Mesodermal cell (in vitro differentiated cells): ENCODE measurements around the gene JMY.

Experiments used
- H3K27ac ChIP-seq: 2 replicates; pipeline ENCODE4 v1.7.0; 2013; ENCODE audit warnings: mild to moderate bottlenecking, low read depth, low read length, moderate library complexity; ENCODE audit not compliant: severe bottlenecking
- H3K36me3 ChIP-seq: 2 replicates; pipeline ENCODE4 v1.7.1; 2013; ENCODE audit warnings: mild to moderate bottlenecking, low read length, moderate library complexity; ENCODE audit not compliant: control insufficient read depth, insufficient read depth
- H3K4me1 ChIP-seq: one replicate; pipeline ENCODE4 v1.7.1; 2013; ENCODE audit warnings: mild to moderate bottlenecking, low read length; ENCODE audit not compliant: insufficient read depth, control insufficient read depth, poor library complexity, severe bottlenecking
- H3K4me3 ChIP-seq: 2 replicates; pipeline ENCODE4 v1.7.0; 2013; ENCODE audit warnings: low read length, control low read depth, mild to moderate bottlenecking; ENCODE audit not compliant: insufficient read depth, poor library complexity, severe bottlenecking; ENCODE audit errors: extremely low read depth
- H3K9me3 ChIP-seq: 2 replicates; pipeline ENCODE4 v1.7.1; 2013; ENCODE audit warnings: mild to moderate bottlenecking, low read length, moderate library complexity; ENCODE audit not compliant: control insufficient read depth
- WGBS, 2 experiments: methylation state at CpG; one replicate each; pipeline ENCODE4 v1.1.5; 2013; ENCODE audit warnings: missing lambda C conversion rate in 2 of 2; ENCODE audit not compliant: insufficient coverage in 2 of 2; 5-methylcytosine and 5-hydroxymethylcytosine counted together

The JMY gene

DNA sequence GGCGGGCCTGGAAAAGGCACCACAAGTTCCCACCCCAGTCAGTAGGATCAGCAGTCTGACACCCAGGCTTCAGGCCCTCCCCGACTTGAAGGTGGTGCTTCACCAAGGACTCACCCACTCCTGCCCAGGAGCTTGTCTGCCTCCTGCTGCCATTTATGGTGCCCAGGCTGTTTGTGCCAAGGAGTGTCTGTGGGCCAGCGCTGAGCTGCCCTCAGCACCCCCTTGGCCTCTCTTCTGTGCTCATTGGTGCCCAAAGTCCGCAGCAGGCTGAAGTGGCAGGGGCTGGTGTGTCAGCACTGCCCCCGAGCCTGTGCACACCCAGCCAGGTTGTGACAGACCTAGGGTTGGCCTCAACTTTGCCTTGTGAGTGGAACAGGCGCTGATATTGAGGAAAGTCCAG lies 23.5 kb downstream of the JMY start:
- H3K27ac ChIP-seq: no peak overlapping the region
- no peak overlapping the region for H3K4me3 ChIP-seq
- no peaks in the 10 kb centered on the region for H3K4me1 ChIP-seq
- H3K36me3 ChIP-seq: no peaks in the 10 kb centered on the region
- H3K9me3 ChIP-seq: no peaks in the 10 kb centered on the region
- WGBS, 2 experiments: 88 to 95% methylated on average over 5 to 6 of the region's 6 CpGs

DNA sequence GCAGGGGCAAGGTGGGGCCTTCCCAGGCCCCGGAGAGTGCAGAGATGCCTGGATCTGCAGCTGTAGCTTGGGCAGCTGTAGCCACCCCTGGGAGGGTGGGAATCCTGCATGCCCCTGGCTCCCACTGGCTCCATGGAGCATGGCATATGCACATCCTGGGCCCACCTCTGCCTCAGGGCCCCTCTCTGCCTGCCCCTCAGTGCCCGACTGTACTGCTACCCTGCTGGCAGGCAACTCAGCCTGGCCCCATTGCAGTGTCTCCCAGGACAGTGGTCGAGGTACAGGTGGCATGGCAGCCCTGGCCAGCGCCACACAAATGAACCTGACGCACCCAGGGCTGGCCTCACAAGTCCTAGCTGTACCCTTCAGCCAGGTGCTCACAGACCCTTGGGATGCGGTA lies 23.9 kb downstream of the JMY start:
- H3K4me3 ChIP-seq: no peak overlapping the region
- H3K36me3 ChIP-seq: no peaks in the 10 kb centered on the region
- H3K4me1 ChIP-seq: no peaks in the 10 kb centered on the region
- no peak overlapping the region for H3K27ac ChIP-seq
- 93 to 95% methylated on average over 5 of the region's 6 CpGs for WGBS, 2 experiments
- no peaks in the 10 kb centered on the region for H3K9me3 ChIP-seq

DNA sequence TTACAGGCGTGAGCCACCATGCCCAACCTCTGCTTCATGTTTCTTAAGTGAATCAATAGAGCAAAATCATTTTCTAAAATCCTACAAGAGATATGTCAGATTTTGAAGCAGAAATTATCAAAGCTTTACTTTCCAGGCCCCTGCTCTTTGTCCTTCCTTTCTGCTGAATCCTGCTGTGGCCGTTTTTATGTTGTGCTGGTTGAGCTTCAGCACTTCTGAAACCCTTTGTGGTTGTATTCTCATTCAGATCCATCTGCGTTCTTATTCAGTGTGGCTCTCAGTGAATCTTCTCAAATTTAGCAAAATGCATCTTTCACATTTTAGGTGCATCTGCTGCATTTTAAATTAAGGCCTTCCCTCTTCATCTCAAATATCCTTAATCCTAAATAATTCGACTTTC lies 26.0 kb downstream of the JMY start:
- H3K9me3 ChIP-seq: no peaks in the 10 kb centered on the region
- 55 to 67% methylated on average over 3 of the region's 4 CpGs for WGBS, 2 experiments
- H3K4me3 ChIP-seq: no peak overlapping the region
- no peaks in the 10 kb centered on the region for H3K4me1 ChIP-seq
- H3K27ac ChIP-seq: no peak overlapping the region
- H3K36me3 ChIP-seq: no peaks in the 10 kb centered on the region

DNA sequence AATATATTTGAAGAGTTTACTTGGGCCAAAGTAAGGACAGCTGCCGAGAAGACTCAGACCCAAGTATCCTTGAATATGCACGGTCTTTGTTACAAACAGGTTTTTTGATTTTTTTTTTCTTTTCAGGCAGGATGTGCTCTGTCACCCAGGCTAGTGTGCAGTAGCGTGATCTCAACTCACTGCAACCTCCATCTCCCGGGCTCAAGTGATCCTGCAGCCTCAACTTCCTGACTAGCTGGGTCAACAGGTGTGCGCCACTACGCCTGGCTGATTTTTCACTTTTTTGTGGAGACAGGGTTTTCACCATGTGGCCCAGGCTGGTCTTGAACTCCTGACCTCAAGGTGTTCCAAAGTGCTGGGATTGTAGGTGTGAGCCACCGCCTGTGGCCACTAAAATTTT lies 27.4 kb downstream of the JMY start:
- Histone ChIP-seq H3K9me3 (no peaks in the 10 kb centered on the region), H3K4me3 (no peak overlapping the region), H3K27ac (no peak overlapping the region), H3K36me3 (no peaks in the 10 kb centered on the region), H3K4me1 (no peaks in the 10 kb centered on the region)
- WGBS, 2 experiments: 85 to 86% methylated on average over 7 of the region's 7 CpGs

DNA sequence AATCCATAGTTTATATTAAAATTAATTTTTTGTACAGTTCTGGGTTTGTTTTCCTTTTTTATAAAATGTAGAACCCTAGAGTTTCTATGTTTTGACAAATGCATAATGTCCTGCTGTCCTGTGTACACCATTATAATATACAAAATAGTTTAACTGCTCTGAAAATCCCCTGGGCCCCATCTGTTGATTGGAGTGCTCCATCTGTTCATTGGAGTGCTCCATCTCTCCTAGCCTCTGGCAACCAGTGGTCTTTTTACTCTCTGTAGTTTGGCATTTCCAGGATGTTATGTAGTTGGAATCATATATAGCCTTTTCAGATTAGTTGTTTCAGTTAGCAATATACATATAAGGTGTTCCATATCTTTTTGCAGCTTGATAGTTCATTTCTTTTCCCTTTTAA lies 31.2 kb downstream of the JMY start:
- H3K4me1 ChIP-seq: no peaks in the 10 kb centered on the region

DNA sequence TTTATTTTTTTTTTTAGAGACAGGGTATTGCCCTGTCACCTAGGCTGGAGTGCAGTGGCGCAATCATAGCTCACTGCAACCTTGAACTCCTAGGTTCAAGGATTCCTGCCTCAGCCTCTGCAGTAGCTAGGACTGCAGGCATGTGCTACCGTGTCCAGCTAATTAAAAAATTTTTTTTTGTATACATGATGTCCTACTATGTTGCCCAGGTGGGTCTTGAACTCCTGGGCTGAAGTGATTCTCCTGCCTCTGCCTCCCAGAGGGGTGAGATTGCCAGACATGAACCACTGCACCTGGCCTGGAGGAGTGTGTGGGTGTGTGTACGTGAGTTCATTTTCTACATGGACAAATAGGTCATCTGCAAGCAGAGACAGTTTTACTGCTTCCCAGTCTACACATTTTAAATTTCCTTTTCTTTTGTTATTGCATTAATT lies 33.8 kb downstream of the JMY start:
- Histone ChIP-seq H3K27ac (no peak overlapping the region), H3K36me3 (no peaks in the 10 kb centered on the region), H3K9me3 (no peaks in the 10 kb centered on the region), H3K4me3 (no peak overlapping the region), H3K4me1 (no peaks in the 10 kb centered on the region)
- WGBS, 2 experiments: 100% methylated on average over 1 of the region's 3 CpGs

More for the DNA sequence above, 31.2 kb downstream of the JMY start:
- H3K27ac ChIP-seq: no peak overlapping the region
- no peaks in the 10 kb centered on the region for H3K36me3 ChIP-seq
- no peak overlapping the region for H3K4me3 ChIP-seq
- no peaks in the 10 kb centered on the region for H3K9me3 ChIP-seq

DNA sequence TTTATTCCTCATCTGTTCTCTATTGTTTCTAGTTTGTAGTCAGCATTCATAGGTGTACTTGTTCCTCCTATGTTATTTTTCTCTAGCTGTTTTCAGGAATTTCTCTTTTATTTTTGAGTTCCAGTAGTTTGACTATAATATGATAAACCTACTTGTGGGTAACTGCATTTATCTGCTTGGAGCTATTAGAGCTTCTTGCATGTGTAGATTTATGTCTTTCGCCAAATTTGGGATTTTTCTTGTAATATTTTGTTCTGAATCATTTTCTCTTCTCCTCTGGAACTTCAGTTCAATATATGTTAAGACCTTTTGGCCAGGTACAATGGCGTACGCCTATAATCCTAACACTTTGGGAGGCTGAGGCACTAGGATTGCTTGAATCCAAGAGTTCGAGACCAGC lies 37.4 kb downstream of the JMY start:
- Histone ChIP-seq H3K4me3 (no peak overlapping the region), H3K4me1 (no peaks in the 10 kb centered on the region), H3K36me3 (no peaks in the 10 kb centered on the region), H3K27ac (no peak overlapping the region), H3K9me3 (no peaks in the 10 kb centered on the region)
- WGBS, 2 experiments: 92 to 98% methylated on average over 3 to 4 of the region's 4 CpGs

DNA sequence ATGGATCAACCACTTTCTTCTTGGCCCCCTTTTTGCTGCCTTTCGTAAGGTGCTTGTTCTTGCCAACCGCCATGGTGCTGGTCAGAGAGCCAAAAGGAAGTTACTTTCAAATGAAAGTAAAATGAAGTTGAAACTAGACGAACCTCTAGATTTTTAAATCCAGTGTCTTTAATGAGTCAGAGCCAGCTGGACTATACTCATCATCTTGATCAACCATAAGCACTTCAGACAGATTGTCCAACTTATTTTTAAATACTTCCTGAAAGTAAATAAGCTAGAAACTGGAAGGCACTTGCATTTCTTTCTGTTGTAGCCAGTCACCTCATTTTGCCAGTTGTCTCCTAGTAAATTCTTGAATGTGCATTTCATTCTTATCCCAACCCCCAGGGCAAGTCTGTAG lies 48.9 kb downstream of the JMY start:
- WGBS, 2 experiments: 100% methylated on average over 2 of the region's 3 CpGs; no CpG with 5 or more reads in 1 of the 2 experiments
- no peaks in the 10 kb centered on the region for H3K4me1 ChIP-seq
- no peak overlapping the region for H3K4me3 ChIP-seq
- H3K36me3 ChIP-seq: no peaks in the 10 kb centered on the region
- no peaks in the 10 kb centered on the region for H3K9me3 ChIP-seq
- no peak overlapping the region for H3K27ac ChIP-seq

DNA sequence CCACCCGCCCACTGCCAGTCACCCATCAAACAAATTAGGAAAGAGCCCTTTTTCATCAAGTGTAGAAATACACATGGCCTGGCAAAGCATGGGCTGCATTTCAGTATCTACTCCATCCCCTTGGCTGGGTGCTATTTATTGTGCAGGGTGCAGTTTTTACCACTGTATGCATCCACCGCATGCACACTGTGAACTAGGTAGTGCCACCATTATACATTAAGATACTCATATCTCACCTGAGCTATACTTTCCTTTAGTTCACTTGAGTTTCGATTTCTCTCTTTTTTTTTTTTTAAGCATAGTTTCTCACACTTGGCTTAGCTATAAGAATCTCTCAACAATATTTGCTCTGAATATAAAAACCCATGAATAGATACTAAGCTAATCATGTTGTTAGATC lies 49.4 kb downstream of the JMY start:
- Histone ChIP-seq H3K4me3 (no peak overlapping the region), H3K27ac (no peak overlapping the region), H3K4me1 (no peaks in the 10 kb centered on the region), H3K9me3 (no peaks in the 10 kb centered on the region), H3K36me3 (no peaks in the 10 kb centered on the region)
- WGBS, 2 experiments: 90 to 92% methylated on average over 2 of the region's 3 CpGs

DNA sequence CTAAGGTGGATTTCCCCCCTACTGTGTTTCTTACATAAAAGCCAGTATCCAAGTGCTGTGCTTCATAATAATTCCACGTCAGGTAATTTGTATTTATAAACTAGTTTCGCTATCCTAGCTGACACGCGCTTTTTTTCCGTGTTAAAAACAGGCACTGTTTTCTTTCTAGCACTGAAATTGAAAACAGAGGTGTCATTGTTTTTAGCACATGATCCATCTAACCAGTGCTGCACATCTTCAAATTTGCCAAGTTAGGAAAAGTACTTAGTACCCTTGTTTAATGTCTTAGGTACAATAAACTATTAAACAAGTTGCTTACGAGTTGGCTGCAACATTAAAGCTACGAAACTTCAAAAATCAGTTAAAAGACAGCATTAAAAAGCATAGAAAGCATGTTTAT lies 49.9 kb downstream of the JMY start:
- Histone ChIP-seq H3K4me3 (no peak overlapping the region), H3K36me3 (no peaks in the 10 kb centered on the region), H3K27ac (no peak overlapping the region), H3K4me1 (no peaks in the 10 kb centered on the region), H3K9me3 (no peaks in the 10 kb centered on the region)
- 95 to 97% methylated on average over 4 to 5 of the region's 7 CpGs for WGBS, 2 experiments

DNA sequence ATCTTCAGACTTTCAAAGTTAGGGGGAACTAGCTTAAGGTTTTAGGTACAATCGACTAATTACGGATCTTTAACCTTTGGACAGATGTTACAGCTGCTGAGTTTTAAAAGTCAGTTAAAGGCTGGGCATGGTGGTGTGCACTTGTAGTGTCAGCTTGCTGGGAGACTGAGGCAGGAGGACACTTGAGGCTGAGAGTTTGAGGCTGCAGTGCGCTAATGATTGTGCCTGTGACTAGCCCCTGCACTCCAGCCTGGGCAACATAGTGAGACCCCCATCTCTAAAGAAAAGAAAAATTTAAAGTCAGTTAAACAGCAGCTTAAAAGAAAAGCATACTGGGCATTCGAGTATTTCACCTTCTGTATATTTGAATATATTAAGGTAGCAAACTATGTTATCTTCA lies 51.4 kb downstream of the JMY start:
- no peaks in the 10 kb centered on the region for H3K9me3 ChIP-seq
- no peak overlapping the region for H3K4me3 ChIP-seq
- WGBS, 2 experiments: 93 to 100% methylated on average over 1 to 3 of the region's 4 CpGs
- no peaks in the 10 kb centered on the region for H3K4me1 ChIP-seq
- H3K36me3 ChIP-seq: no peaks in the 10 kb centered on the region
- no peak overlapping the region for H3K27ac ChIP-seq

DNA sequence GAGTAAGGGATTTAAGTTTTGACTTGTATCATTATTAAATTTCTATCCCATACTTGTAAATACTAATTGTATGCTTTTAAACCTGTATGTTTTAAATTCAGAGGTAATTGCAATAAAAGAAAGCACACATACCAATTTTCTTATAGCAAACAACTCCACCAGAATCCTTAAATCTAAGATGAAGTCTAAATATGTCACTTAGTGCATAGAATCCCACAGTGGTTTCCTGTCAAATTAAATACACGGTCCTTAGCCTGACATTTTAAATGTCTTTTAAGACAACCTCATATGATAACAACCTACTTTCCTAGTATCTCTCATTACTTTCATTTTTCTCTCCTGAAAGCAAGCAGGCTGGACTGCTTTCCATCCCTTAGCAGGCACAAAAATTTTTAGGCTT lies 52.0 kb downstream of the JMY start:
- H3K36me3 ChIP-seq: no peaks in the 10 kb centered on the region
- H3K4me3 ChIP-seq: no peak overlapping the region
- H3K9me3 ChIP-seq: no peaks in the 10 kb centered on the region
- 70 to 92% methylated on average over 1 of the region's 1 CpG for WGBS, 2 experiments
- no peak overlapping the region for H3K27ac ChIP-seq
- no peaks in the 10 kb centered on the region for H3K4me1 ChIP-seq
